TTC549 (cell line): Measurements from ENCODE around the gene RAC3.

Experiments used
- FAIRE-seq: peaks from 2 replicates; lab custom pipeline; 2012; peaks lifted over from hg19 to GRCh38; lab: Jason Lieb, UNC

RAC3 gene

GRCh38 chr17:82031303-82031884 lies at the start of gene RAC3:
TSS of gene RAC3 (plus strand) at chr17:82031678. CDS start at chr17:82031762, 84 bp downstream.
- FAIRE-seq, result no peak

- no peak for FAIRE-seq
These were observed 48.4 kb upstream of the RAC3 start for GRCh38 chr17:81983011-81983638.

- FAIRE-seq, result no peak
These were observed 47.7 kb upstream of the RAC3 start for GRCh38 chr17:81983639-81984373.

DNA sequence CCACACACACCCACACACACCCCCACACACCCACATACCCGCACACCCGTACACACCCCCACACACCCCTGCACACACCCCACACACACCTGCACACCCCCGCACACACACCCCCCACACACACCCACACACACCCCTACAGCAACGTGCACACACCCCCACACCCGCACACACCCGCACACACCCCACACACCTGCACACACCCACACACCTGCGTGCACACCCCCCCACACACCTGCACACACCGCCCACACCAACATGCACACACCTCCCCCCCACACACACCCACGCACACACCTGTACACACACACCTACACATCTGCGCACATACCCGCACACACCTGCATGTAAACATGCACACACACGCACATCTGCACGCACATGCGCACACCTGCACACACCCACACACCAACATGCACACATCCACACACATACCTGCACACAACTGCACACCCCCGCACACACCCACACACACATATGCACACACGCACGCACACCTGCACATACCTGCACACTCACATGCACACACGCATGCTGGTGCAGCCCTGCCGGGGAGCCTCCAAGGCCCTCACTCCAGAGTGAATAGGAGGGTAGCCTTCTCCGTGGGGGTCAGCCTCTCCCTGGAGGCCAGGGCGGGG lies 46.6 kb upstream of the RAC3 start:
- FAIRE-seq, result no peak

GRCh38 chr17:81986606-81987005 lies 44.9 kb upstream of the RAC3 start:
- FAIRE-seq, result no peak

GRCh38 chr17:81987161-81987770 lies 44.2 kb upstream of the RAC3 start:
- FAIRE-seq, result no peak

GRCh38 chr17:81990836-81991683 lies 40.4 kb upstream of the RAC3 start:
- no peak for FAIRE-seq

- no peak for FAIRE-seq
These were observed 39.7 kb upstream of the RAC3 start for GRCh38 chr17:81991684-81992305.

GRCh38 chr17:81992306-81993102 lies 39.0 kb upstream of the RAC3 start:
- no peak for FAIRE-seq

DNA sequence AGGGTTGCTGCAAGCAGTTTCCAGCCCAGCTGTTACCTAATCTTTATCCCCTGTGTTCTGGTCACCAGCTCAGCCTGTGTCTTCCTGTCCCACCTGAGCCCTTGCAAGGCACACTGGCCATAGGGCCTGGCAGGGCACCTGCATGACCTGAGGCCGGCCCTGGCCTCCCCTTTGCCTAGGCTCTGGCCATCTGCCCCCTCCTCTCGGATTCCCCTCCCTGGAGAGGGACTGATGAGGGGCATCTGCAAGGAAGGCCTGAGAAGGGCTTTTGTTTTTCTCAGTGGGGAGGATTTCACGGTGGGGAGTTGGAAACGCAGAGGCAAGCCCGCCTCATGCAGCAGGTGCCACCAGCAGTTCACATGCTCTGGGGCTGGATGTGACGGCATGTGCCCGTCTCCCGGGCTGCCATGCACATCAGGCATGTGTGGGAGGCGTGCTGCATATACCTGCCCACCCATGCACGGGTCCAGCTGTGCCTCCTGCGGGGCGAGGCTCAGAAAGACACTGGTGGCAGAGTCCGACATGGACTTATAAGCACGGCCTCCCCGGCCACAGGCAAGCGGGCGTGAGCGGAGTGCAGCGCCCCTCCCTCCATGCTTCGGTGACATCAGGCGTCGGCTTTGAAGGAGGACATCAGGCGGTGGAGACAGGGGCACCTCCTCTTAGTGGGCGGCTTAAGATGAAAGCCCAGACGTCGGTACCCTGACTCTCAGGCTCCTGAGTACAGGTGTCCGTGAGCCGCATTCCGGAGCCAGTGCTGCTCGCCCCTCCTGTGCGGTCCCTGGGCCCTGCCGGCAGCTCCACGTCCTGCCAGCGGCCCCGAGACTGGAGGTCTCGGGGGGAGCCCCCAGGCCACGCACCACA lies 37.5 kb upstream of the RAC3 start:
- FAIRE-seq, result no peak

- FAIRE-seq, result no peak
These were observed 36.6 kb upstream of the RAC3 start for GRCh38 chr17:81994593-81995462.

DNA sequence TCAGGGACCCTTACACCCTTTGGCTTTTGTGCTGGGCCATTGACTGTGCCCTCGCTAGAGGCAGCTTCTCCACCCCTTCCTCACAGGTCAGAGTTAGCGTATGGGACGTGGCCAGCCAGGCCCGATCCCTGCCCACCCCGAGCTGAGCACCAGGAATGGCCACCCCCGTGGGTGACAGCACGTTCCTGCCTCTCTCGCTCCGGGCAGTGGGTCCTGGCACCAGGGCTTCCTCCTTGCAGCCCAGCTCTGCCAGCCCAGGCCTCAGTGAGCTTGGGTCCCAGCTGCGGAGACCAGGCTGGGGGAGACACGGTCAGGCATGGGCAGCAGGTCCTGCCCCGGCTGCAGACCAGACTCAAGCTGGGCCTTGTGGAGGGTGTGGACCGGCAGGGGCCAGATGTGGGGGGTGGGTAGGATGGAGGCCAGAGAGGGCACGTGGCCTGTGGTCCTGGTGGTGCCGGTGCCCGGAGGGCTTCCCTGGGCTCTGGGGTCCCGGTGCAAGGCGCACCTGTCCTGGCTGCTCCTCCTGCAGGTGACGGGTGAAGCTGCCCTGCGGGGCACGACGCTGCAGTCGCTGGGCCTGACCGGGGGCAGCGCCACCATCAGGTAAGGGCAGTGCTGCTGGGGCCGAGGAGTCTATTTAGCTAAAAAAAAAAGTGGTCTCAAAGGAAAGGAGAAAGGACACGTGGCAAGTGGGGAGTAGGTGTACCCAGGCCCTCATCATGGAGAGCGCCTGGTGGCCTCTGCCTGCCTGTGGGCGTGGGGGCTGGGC lies 35.8 kb upstream of the RAC3 start:
- no peak for FAIRE-seq

GRCh38 chr17:81996232-81996756 lies 35.2 kb upstream of the RAC3 start:
- FAIRE-seq, result no peak

GRCh38 chr17:81996757-81997441 lies 34.6 kb upstream of the RAC3 start:
- no peak for FAIRE-seq

DNA sequence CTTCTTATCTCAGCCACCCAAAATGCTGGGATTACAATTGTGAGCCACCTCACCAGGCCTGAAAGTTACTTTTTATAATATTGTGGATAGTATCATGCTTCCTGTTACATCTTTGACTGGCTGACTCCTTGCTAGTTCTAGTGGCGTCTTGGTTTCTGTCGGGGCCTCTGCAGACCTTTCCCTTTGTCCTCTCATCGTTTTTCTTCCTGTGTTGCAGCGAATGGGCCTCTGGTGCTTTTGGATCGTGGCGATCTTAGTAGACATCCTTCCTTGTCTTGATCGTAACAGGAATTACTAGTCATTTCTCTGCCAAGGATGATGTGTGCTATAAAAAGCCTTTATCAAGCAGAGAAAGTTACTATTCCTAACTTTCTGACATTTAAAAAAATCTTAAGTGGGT lies 33.3 kb upstream of the RAC3 start:
- FAIRE-seq, result no peak

- FAIRE-seq, result no peak
These were observed 32.6 kb upstream of the RAC3 start for GRCh38 chr17:81998691-81999438.
